HG03135 (cell line): ENCODE results near the gene SERINC5.
"Not testable (repeated sequence)": the region's sequence is repeated elsewhere in the genome, so short reads cannot be mapped to it uniquely, and the experiment has no call there.

Experiments
- ATAC-seq: cut with Tn5 transposase; IDR thresholded peaks from one replicate; pipeline ENCODE4 v1.9.1; 2021; ENCODE audit warnings: mild to moderate bottlenecking, moderate library complexity; ENCODE audit not compliant: unreplicated experiment

Gene SERINC5

DNA sequence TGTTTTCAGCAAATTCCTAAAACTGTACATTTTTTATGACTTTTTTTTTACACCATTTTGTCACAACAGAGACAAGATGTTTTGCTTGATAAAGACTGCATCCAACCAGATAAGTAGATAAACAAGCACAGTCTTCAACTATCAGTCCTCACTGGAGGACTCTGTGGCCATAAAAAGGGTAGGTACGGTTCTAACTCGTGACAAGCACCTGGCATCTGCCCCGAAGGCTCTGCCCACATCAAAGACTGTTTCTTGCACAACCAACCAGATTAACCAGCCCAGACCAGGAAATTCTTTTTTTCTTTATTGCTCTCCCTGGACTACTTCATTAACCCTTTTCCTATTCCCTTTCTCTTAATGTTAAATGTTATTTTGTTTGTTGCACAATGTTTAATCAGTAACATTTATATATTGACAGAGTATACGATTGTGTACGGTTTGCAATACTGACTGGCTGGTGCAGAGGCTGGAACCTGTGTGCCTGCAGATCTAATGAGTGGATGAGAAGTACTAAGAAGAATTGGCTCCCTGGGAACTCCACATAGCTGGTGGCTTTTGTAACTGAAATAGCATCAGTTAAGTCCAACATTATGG lies 74.1 kb downstream of the SERINC5 start:
- ATAC-seq, result no peak

DNA sequence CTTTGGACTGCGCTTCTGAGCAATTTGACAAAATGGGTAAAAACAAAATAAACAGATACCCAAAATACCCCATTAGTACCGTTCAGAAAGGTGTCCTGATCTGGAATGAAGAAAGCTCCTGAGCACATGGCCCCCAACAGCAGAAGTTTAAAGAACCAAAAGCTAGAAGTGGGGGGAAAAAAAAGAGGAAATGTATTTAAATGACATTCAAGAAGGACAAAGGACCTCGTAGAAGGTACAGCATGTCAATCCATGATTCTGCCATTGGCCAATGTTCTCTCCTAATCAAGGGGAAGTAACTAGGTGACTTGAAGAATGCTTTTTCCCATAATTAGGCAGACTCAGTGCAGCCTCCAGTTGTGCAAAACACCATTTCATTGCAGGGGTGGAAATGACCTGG lies 78.6 kb downstream of the SERINC5 start:
- ATAC-seq, result no peak

GRCh38 chr5:80175337-80175736 lies 80.5 kb downstream of the SERINC5 start:
- ATAC-seq, result no peak

DNA sequence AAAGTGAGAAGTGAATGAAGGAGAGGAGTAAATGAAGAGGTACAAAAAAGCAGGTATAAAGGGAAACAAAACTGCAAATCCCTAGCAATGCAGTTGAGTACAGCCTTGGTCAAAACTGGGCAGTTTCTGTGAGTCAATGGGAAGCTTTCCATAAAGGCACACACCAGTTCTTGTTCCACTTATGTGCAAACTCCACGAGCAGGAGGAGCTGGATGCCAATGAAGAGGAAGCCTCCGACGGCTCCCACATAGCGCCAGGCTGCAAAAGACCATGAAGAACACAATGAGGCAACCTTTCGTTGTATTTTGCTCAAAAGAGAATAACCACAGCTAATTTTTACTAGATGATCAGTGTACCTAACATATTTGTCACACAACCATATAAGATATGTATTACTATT lies 81.1 kb downstream of the SERINC5 start:
- ATAC-seq, result no peak

DNA sequence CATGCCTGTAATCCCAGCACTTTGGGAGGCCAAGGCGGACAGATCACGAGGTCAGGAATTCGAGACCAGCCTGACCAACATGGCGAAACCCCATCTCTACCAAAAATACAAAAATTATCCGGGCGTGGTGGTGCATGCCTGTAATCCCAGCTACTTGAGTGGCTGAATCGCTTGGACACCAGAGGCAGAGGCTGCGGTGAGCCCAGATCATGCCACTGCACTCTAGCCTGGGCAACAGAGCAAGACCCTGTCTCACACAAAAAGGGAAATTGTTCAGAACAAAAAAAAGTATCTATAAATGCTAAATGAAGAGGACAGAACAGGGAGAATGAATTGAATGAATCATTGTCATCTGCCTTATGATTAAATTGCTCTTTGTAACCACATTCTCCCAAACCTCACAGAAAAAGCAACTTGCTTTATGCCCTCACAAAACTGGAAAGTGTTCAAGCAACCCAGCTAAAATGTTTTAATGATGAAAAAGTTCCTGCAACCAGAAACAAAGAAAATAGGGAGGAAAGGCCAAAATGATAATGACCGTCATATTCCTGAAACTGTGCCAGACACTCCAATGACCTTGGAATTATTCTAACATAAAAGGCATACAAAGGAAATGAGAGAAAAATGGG lies 83.7 kb downstream of the SERINC5 start:
- ATAC-seq, result no peak

- ATAC-seq, result no peak
Observed at GRCh38 chr5:80170117-80170535, 85.7 kb downstream of the SERINC5 start.

- ATAC-seq, result no peak
Observed at GRCh38 chr5:80168388-80169028, 87.3 kb downstream of the SERINC5 start.

DNA sequence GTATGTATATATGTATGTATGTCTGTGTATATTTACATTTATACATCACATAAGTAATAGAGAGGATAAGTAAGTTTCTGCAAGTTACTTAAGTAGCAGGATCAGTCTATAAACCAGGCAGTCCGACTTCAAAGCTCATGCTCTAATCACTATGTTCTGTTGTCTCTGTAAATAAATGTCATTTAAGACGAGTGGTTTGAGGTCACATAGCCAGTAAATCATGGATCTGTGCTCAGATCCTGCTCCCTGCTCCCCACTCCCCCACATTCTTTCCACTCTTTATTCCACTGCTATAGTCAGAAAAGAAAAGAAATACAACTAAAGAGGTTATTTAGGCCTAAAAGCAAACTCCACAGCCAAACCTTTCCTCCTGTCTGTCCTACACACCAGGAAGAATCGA lies 90.4 kb downstream of the SERINC5 start:
- no peak for ATAC-seq

DNA sequence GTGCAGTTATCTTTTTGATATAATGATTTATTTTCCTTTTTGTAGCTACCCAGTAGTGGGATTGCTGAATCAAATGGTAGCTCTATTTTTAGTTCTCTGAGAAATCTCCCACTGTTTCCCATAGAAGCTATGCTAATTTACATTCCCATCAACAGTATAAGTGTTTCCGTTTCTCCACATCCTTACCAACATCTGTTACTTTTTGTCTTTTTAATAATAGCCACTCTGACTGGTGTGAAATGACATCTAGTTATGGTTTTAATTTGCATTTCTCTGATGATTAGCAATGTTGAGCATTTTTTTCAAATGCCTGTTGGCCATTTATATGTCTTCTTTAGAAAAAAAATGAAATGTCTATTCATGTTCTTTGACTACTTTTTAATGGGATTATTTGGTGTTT lies 94.7 kb downstream of the SERINC5 start:
- no peak for ATAC-seq

DNA sequence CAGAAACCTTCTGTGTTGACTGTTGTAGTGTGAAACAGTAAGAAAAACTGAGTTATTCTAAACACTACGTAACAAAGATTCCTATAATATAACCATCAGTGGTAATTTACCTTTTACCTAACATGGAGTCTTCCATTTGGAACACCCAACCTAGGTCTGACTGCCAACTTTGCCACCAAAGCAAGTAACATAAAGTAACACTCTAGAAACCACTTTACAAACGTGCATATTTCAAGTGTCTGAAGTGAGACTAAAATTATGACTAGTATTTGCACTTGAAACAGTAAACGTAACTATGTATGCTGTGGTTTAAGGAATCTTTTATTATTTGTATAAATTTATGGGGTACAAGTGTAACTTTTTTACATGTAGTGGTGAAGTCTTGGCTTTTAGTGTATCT lies 95.6 kb downstream of the SERINC5 start:
- no peak for ATAC-seq

DNA sequence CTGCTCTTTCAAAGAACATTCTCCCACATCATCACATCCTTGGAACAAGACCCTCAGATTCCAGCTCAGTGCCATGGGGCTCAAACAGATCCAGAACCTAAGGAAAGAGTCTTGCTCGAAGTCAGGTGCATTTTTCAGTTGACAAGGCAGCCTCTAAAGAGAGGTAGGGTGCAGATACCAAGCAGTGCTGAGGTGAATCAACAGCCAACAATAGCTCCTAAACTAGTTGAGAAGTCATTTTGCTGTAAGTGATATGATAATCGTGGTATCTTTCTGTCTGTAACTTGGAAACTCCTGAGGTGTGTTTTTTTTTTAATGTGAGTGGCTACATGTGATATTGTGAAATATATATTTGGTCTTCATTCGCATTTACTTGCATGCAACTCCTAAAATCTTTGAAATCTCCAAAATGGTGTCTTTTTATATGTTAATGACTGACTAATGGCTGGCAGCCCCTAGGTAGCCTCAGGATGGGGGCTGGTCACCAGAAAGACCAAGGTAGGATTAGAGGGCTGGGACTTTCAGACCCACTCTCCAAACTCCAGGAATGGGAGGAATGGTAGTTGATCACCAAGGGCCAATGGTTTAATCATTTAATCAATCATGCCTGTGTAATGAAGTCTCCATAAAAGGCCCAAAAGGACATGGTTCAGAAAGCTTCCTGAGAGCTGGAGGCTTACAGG lies 96.6 kb downstream of the SERINC5 start:
- ATAC-seq, result no peak

- ATAC-seq, result no peak
Observed at GRCh38 chr5:80156156-80156555, 99.7 kb downstream of the SERINC5 start.

DNA sequence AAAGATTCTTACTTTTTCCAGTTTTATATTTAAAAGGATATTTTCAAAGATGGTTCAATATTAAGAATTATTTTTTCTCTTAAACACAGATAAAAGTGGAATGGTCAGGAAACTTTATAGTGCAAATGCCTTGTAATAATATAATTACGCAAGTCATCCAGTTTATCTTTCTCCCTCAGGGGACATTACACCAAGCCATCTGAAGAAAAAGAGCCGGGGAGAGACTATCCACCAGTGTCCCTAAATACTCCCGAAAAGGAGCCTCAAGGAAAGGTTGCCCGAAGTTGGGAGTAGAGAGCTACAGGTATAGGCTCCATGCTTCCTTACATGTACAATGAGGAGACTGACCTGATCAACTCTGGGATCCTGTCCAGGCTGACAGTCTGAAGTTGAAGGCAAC lies 101.1 kb downstream of the SERINC5 start:
- ATAC-seq, result no peak

- ATAC-seq, result not testable (repeated sequence)
Observed at GRCh38 chr5:80154289-80154688, 101.6 kb downstream of the SERINC5 start.

- no peak for ATAC-seq
Observed at GRCh38 chr5:80153586-80154126, 102.2 kb downstream of the SERINC5 start.

GRCh38 chr5:80152778-80153177 lies 103.1 kb downstream of the SERINC5 start:
- ATAC-seq, result no peak

GRCh38 chr5:80151890-80152289 lies 104.0 kb downstream of the SERINC5 start:
- no peak for ATAC-seq

DNA sequence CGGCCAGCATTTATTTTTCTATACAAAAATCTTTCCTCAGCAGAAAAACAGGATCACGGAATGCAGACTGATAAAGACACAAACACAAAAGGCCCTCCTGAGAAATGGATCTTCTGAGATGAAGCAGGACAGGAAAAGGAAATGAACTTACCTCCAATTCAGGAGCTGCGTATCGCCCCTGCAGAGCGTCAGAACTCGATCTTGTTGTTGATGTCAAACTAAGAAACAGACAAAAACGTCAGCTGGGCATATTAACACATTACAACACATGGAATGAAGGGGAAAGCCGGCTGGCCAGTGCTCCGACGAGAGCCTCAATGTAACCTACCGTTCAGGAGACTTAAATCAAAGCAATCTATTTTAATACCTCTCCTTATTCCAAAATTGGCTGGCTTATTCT lies 105.1 kb downstream of the SERINC5 start:
- ATAC-seq, result no peak

GRCh38 chr5:80149161-80149609 lies 106.7 kb downstream of the SERINC5 start:
- ATAC-seq, result no peak

DNA sequence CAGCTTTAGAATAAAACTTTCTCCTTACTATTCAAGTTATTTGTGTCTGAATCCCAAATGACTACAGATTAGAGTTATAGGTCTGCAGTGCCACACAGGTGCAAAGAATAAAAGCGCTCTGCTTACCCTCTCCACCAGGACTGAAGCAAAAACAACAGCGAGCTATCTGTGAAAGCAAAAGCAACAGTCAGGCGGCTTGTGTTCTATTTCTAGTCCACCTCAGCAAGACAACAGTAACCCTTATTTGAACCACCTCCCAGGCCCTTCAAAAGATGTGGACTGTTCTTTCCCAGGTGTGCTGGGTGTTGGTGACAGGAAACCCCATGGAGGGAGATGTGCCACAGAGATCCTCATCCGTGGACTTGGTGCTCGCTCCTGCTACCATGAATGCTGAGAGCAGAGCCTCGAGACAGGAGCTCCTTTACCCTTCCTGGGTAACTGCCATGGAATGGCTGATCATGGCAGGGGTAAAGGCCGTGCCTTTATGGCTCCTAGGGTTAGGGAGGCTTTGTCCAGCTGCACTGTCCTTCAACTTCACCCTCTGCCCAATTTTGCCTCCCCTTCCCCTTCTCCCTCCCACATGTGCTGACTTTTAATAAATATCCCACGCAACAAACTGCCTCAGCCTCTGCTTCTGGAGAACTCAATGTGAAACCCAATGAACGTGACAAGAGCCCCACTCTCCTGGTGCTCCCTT lies 108.6 kb downstream of the SERINC5 start:
- no peak for ATAC-seq

DNA sequence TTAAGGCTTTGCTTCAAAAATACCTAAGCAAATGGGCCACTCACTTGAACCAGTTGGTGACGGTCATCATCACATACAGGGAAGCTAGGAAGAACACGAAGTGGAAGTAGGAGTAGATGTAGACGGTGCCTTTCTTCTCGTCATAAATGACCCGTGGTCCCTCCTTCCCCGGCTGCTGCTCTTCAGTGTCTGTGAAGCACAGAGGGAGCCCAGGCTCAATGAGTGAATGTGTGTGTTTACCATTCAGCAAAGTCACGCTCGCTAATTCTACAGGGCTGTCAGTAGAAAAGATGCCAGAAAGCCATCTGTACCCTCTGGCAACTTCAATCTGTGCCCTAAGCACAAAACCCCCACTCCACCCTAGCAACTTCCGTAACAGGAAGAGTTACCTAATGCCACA lies 109.8 kb downstream of the SERINC5 start:
- ATAC-seq, result no peak
